A549 (cell line): ENCODE results near the gene RHOT2.

Experiments
- CHD2 ChIP-seq: fragments of 150-350 bp; IDR thresholded peaks from 2 replicates; pipeline ENCODE4 v1.6.1; 2014; ENCODE audit warnings: low read length; ENCODE audit not compliant: partially characterized antibody
- JUNB ChIP-seq: fragments of >200 bp; sonication (Bioruptor Twin); formaldehyde crosslinking; IDR thresholded peaks from 2 replicates; pipeline ENCODE4 v1.6.1; 2016
- REST ChIP-seq: fragments of 200-600 bp; sonication (generic); IDR thresholded peaks from 2 replicates; pipeline ENCODE4 v1.6.1; 2016; ENCODE audit warnings: antibody characterized with exemption, mild to moderate bottlenecking, moderate library complexity
- TF ChIP-seq, protein P1 (sequence below): fragments of >200 bp; sonication (Bioruptor Twin); formaldehyde crosslinking; IDR thresholded peaks from 3 replicates; pipeline ENCODE4 v1.5.1; 2016

DNA sequence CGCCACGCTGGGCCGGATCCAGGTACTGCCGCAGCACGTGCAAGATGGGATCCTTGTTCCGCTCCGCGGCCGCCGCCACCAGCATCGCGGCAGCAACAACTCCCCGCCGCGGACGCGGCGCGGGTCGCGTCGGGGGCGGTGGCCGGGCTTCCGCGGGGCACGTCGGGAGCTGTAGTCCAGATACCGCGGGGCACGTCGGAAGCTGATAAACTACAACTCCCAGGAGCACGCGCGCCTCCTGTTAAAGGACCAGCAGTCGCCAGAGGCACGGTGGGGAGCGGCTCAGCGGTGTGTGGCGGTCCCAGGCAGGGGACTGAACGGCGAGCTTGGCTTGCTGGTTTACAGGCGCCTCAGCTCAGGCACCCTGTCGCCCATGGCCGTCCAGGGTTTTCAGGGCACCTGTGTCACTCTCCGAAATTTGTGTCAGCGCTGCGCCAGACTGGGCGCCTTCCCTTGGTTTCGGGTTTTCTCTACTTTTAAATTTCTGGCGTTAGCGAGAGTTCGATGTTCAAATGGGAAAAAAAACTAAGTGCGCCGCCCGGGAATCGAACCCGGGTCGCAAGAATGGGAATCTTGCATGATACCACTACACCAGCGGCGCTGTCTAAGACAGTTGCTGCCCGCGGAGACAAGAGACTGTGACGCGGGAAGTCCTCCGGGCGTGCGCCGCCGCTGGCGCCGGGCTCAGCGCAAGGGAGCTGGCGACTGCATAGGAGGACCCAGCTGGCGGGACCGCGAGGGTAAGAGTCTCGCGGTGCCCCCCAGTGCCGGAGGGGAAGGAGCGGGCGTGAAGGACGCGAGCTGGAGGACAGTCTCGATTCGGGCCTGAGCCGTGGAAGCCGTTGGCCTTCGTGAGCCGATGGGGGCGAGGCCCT lies 31.5 kb upstream of the RHOT2 start, which contains the start of gene METTL26:
- TF ChIP-seq JUNB: no peak
- TF ChIP-seq CHD2: peak; percentile 80
- peak; percentile 54 for TF ChIP-seq REST
- TF ChIP-seq, protein P1, sequence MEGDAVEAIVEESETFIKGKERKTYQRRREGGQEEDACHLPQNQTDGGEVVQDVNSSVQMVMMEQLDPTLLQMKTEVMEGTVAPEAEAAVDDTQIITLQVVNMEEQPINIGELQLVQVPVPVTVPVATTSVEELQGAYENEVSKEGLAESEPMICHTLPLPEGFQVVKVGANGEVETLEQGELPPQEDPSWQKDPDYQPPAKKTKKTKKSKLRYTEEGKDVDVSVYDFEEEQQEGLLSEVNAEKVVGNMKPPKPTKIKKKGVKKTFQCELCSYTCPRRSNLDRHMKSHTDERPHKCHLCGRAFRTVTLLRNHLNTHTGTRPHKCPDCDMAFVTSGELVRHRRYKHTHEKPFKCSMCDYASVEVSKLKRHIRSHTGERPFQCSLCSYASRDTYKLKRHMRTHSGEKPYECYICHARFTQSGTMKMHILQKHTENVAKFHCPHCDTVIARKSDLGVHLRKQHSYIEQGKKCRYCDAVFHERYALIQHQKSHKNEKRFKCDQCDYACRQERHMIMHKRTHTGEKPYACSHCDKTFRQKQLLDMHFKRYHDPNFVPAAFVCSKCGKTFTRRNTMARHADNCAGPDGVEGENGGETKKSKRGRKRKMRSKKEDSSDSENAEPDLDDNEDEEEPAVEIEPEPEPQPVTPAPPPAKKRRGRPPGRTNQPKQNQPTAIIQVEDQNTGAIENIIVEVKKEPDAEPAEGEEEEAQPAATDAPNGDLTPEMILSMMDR: no peak
